H9 (cell line): ENCODE measurements around the gene ACSM5. TPM values are rescaled to one million over a fixed set of nuclear protein-coding genes. Genes with fewer than 3 reads are reported as not detected.

Experiments
- DNase-seq: peaks from one replicate; pipeline ENCODE4 v3.0.0-alpha.2; 2017
- H2AFZ ChIP-seq: one replicate; pipeline ENCODE4 v1.6.1; 2013; ENCODE audit warnings: mild to moderate bottlenecking, low read length, control low read depth, moderate library complexity
- H2AK5ac ChIP-seq: 2 replicates; pipeline ENCODE4 v1.6.1; 2013; ENCODE audit warnings: low read length, control low read depth, mixed read lengths; ENCODE audit not compliant: insufficient read length
- H2BK120ac ChIP-seq: one replicate; pipeline ENCODE4 v1.6.1; 2013; ENCODE audit warnings: low read depth, mild to moderate bottlenecking, low read length, control low read depth, inconsistent platforms; ENCODE audit not compliant: poor library complexity, severe bottlenecking
- H2BK12ac ChIP-seq: 2 replicates; pipeline ENCODE4 v1.6.1; 2013; ENCODE audit warnings: low read length, control low read depth, mixed read lengths, low read depth; ENCODE audit not compliant: insufficient read length
- H2BK15ac ChIP-seq: 2 replicates; pipeline ENCODE4 v1.6.1; 2013; ENCODE audit warnings: low read depth, low read length, control low read depth
- H2BK20ac ChIP-seq: one replicate; pipeline ENCODE4 v1.6.1; 2013; ENCODE audit warnings: low read depth, mild to moderate bottlenecking, low read length, control low read depth, inconsistent platforms; ENCODE audit not compliant: poor library complexity, severe bottlenecking
- H2BK5ac ChIP-seq: 2 replicates; pipeline ENCODE4 v1.6.1; 2013; ENCODE audit warnings: low read length, control low read depth, mixed read lengths; ENCODE audit not compliant: insufficient read length
- H3K14ac ChIP-seq: 2 replicates; pipeline ENCODE4 v1.6.1; 2013; ENCODE audit warnings: low read length, control low read depth; ENCODE audit not compliant: insufficient read depth
- H3K18ac ChIP-seq: 2 replicates; pipeline ENCODE4 v1.6.1; 2013; ENCODE audit warnings: low read depth, mild to moderate bottlenecking, mixed read lengths, low read length, control low read depth; ENCODE audit not compliant: insufficient read length
- H3K23ac ChIP-seq: 2 replicates; pipeline ENCODE4 v1.6.1; 2013; ENCODE audit warnings: low read length, control low read depth, mixed read lengths, low read depth; ENCODE audit not compliant: insufficient read length
- H3K23me2 ChIP-seq: 2 replicates; pipeline ENCODE4 v1.6.1; 2013; ENCODE audit warnings: low read depth, mild to moderate bottlenecking, mixed read lengths, low read length, control low read depth; ENCODE audit not compliant: insufficient read length, poor library complexity, severe bottlenecking
- H3K27ac ChIP-seq: 2 replicates; pipeline ENCODE4 v1.5.1; 2013; ENCODE audit warnings: low read length, control low read depth, mixed read lengths, low read depth; ENCODE audit not compliant: insufficient read length
- H3K27me3 ChIP-seq: 2 replicates; pipeline ENCODE4 v1.6.1; 2013; ENCODE audit warnings: low read length, control low read depth, inconsistent platforms; ENCODE audit not compliant: insufficient read depth
- H3K4ac ChIP-seq: 2 replicates; pipeline ENCODE4 v1.6.1; 2013; ENCODE audit warnings: low read depth, mild to moderate bottlenecking, control low read depth, inconsistent platforms, low read length, moderate library complexity
- H3K4me1 ChIP-seq: 2 replicates; pipeline ENCODE4 v1.6.1; 2013; ENCODE audit warnings: low read length, control low read depth, inconsistent platforms; ENCODE audit not compliant: insufficient read depth
- H3K4me2 ChIP-seq: 2 replicates; pipeline ENCODE4 v1.6.1; 2013; ENCODE audit warnings: low read length, control low read depth, mixed read lengths; ENCODE audit not compliant: insufficient read length, insufficient read depth
- H3K56ac ChIP-seq: 2 replicates; pipeline ENCODE4 v1.6.1; 2013; ENCODE audit warnings: low read depth, mild to moderate bottlenecking, mixed read lengths, low read length, control low read depth; ENCODE audit not compliant: insufficient read length
- H3K79me1 ChIP-seq: 2 replicates; pipeline ENCODE4 v1.6.1; 2013; ENCODE audit warnings: low read depth, mild to moderate bottlenecking, moderate library complexity, low read length, control low read depth, inconsistent platforms; ENCODE audit not compliant: insufficient read depth, poor library complexity, severe bottlenecking
- H3K79me2 ChIP-seq: 2 replicates; pipeline ENCODE4 v1.6.1; 2013; ENCODE audit warnings: low read length, control low read depth, inconsistent platforms; ENCODE audit not compliant: insufficient read depth
- H3K9ac ChIP-seq: 2 replicates; pipeline ENCODE4 v1.6.1; 2013; ENCODE audit warnings: low read length, control low read depth, mixed read lengths; ENCODE audit not compliant: insufficient read length; ENCODE audit errors: extremely low read depth
- H3K9me3 ChIP-seq: one replicate; pipeline ENCODE4 v1.6.1; 2013; ENCODE audit warnings: low read depth, low read length, inconsistent platforms; ENCODE audit not compliant: control insufficient read depth
- H3T11ph ChIP-seq: one replicate; pipeline ENCODE4 v1.6.1; 2013; ENCODE audit warnings: mild to moderate bottlenecking, low read length, control low read depth, inconsistent platforms
- H4K20me1 ChIP-seq: one replicate; pipeline ENCODE4 v1.6.1; 2013; ENCODE audit not compliant: control insufficient read depth, insufficient read length, insufficient read depth
- H4K5ac ChIP-seq: 2 replicates; pipeline ENCODE4 v1.6.1; 2013; ENCODE audit warnings: low read depth, mild to moderate bottlenecking, mixed read lengths, low read length, control low read depth; ENCODE audit not compliant: insufficient read length
- H4K8ac ChIP-seq: replicated peaks from 2 replicates; pipeline ENCODE4 v1.6.1; 2013; ENCODE audit warnings: low read length, control low read depth, mixed read lengths, low read depth; ENCODE audit not compliant: insufficient read length
- H4K91ac ChIP-seq: 2 replicates; pipeline ENCODE4 v1.6.1; 2013; ENCODE audit warnings: low read depth, mild to moderate bottlenecking, moderate library complexity, mixed read lengths, low read length, control low read depth; ENCODE audit not compliant: insufficient read length
- H3K27ac Mint-ChIP-seq, 3 experiments: 2 replicates in 2 of 3; 3 replicates in 1 of 3; pipeline ENCODE4 v1.8.0; 2020 to 2021; ENCODE audit warnings: mixed read lengths in 3 of 3, mild to moderate bottlenecking in 1 of 3, moderate library complexity in 1 of 3
- H3K27me3 Mint-ChIP-seq: 2 replicates; pipeline ENCODE4 v1.8.0; 2021; ENCODE audit warnings: low read depth, mild to moderate bottlenecking, moderate library complexity, mixed read lengths
- H3K36me3 Mint-ChIP-seq, 3 experiments: 2 replicates in 2 of 3; 3 replicates in 1 of 3; pipeline ENCODE4 v1.8.0; 2020 to 2021; ENCODE audit warnings: low read depth in 3 of 3, mixed read lengths in 3 of 3; ENCODE audit not compliant: insufficient read depth in 1 of 3
- H3K4me1 Mint-ChIP-seq, 2 experiments: 2 replicates each; pipeline ENCODE4 v1.8.0; 2020; ENCODE audit warnings: mixed read lengths in 2 of 2
- H3K4me3 Mint-ChIP-seq, 2 experiments: 2 replicates in 1 of 2; 3 replicates in 1 of 2; pipeline ENCODE4 v1.8.0; 2020 to 2021; ENCODE audit warnings: mild to moderate bottlenecking in 2 of 2, mixed read lengths in 2 of 2, moderate library complexity in 1 of 2
- H3K9me3 Mint-ChIP-seq, 2 experiments: 2 replicates in 1 of 2; 3 replicates in 1 of 2; pipeline ENCODE4 v1.8.0; 2020; ENCODE audit warnings: mild to moderate bottlenecking in 2 of 2, mixed read lengths in 2 of 2, moderate library complexity in 1 of 2
- WGBS: extraction: QIAGEN DNeasy Blood & Tissue Kit; methylation state at CpG from one replicate; pipeline ENCODE4 v1.1.7; 2013; ENCODE audit warnings: missing lambda C conversion rate, low lambda C conversion rate, mixed read lengths; ENCODE audit not compliant: insufficient read length; ENCODE audit errors: extremely low coverage; 5-methylcytosine and 5-hydroxymethylcytosine counted together
- total RNA-seq: library from RNA; stranded (reverse); gene quantifications from 2 replicates; pipeline ENCODE4 v1.2.1, GENCODE V29; 2021
- TF ChIP-seq, protein P1 (sequence below): fragments of 200-600 bp; sonication (generic); conservative IDR thresholded peaks from 3 replicates; pipeline ENCODE4 v1.8.0; 2021; ENCODE audit warnings: antibody characterized with exemption, mild to moderate bottlenecking

Gene ACSM5
- total RNA-seq, 1 experiment from 2014 or later, result not detected

DNA sequence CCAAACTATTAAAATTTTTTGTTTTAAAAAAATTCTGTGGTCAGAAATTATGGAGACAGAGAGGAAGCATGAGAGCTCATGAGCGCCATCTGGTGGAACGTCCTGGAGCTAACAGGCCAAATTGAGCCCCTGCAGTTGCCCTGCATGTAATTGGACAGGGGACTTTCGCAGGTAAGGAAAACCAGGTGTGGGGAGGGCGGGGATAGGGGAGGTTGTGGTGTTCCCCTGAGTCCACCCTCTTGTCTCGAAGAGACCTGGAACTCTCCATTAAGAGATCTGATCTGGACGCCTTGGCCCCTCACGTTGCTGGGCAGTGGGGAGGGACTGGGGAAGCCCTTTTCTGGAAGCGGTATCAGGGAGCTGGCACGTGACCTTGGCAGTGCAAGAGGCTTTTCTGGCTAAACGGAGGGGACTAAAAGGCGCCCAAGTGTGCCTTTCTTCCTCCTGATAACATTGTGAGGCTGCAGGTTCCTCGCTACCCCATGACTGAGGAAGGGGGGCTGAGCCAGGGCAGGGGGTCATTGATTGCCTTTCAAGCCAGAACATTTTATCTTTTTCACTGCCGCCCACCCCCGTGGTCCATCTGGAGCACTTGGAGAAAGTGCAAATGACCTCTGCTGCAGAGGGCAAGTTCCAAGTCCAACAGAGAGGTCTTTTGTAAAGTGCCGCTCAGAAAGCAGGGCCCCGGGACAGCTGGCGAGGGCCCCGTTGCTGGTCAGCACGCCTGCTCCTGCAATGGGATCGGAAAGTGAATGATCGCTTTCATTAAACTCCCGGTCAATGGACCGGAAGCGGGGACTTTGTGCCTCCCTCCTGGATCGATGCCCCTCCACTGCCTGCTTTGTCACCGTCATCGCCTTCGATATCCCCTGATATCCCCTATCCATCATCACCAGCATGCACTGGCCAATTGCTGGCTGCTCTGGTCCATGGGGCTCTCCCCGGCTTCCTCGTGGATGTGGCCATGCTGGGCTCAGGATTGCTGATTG, 23.2 kb upstream of the ACSM5 start:
- H3K79me1 ChIP-seq, result no peaks in the 10 kb centered on the region
- no peak overlapping the region for H3K27ac ChIP-seq
- no peaks in the 10 kb centered on the region for H3K27me3 ChIP-seq
- H2BK20ac ChIP-seq, result no peak overlapping the region
- H3K79me2 ChIP-seq, result no peaks in the 10 kb centered on the region
- H3K4me1 ChIP-seq, result no peaks in the 10 kb centered on the region
- peaks cover 5% of the 10 kb centered on the region for H3K23me2 ChIP-seq
- no peaks in the 10 kb centered on the region for H4K20me1 ChIP-seq
- H2BK12ac ChIP-seq, result no peak overlapping the region
- H2AFZ ChIP-seq, result peak overlapping the region; percentile 98
- H3T11ph ChIP-seq, result no peak overlapping the region
- no peak overlapping the region for H2BK120ac ChIP-seq
- Mint-ChIP-seq H3K27me3 (peaks cover 10% of the 10 kb centered on the region), H3K9me3 (no peaks in the 10 kb centered on the region), H3K4me1 (peaks cover 9 to 10% of the 10 kb centered on the region in 2 experiments), H3K36me3 (no peaks in the 10 kb centered on the region), H3K4me3 (peak overlapping the region; percentile 71 to 75), H3K27ac (peak overlapping the region in 1 of 3 experiments; percentile 86; a peak in 1 of 7 replicates)
- H3K9ac ChIP-seq, result peak overlapping the region; percentile 20
- no peaks in the 10 kb centered on the region for H3K9me3 ChIP-seq
- H3K14ac ChIP-seq, result peak overlapping the region; percentile 76; the same call in 1 of the 2 replicates
- H3K18ac ChIP-seq, result peak overlapping the region; percentile 79
- no peak overlapping the region for H2BK15ac ChIP-seq
- TF ChIP-seq, protein P1, sequence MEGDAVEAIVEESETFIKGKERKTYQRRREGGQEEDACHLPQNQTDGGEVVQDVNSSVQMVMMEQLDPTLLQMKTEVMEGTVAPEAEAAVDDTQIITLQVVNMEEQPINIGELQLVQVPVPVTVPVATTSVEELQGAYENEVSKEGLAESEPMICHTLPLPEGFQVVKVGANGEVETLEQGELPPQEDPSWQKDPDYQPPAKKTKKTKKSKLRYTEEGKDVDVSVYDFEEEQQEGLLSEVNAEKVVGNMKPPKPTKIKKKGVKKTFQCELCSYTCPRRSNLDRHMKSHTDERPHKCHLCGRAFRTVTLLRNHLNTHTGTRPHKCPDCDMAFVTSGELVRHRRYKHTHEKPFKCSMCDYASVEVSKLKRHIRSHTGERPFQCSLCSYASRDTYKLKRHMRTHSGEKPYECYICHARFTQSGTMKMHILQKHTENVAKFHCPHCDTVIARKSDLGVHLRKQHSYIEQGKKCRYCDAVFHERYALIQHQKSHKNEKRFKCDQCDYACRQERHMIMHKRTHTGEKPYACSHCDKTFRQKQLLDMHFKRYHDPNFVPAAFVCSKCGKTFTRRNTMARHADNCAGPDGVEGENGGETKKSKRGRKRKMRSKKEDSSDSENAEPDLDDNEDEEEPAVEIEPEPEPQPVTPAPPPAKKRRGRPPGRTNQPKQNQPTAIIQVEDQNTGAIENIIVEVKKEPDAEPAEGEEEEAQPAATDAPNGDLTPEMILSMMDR, result peak; percentile 87
- no peak overlapping the region for H4K91ac ChIP-seq
- no peak overlapping the region for H3K56ac ChIP-seq
- DNase-seq, result peak; percentile 81
- H4K5ac ChIP-seq, result no peak overlapping the region
- no peak overlapping the region for H4K8ac ChIP-seq
- WGBS, result no CpG with 5 or more reads among the region's 30 CpGs
- peak overlapping the region; percentile 65 for H3K4me2 ChIP-seq
- no peak overlapping the region for H3K23ac ChIP-seq
- no peak overlapping the region for H2AK5ac ChIP-seq
- no peak overlapping the region for H3K4ac ChIP-seq
- no peak overlapping the region for H2BK5ac ChIP-seq
